K562 (cell line): ENCODE results near the gene ZNF143. TPM values are rescaled to one million over a fixed set of nuclear protein-coding genes. Genes with fewer than 3 reads are reported as not detected.

Experiments
- ATF3 ChIP-seq, 2 experiments: fragments of 450-650 bp in 1 of 2; sonication (generic) in 1 of 2; formaldehyde crosslinking in 1 of 2; IDR thresholded peaks in 1 of 2; conservative IDR thresholded peaks in 1 of 2; 2 replicates each; pipeline versions ENCODE4 v1.6.1 to v1.8.1; 2016 to 2023; ENCODE audit warnings: mild to moderate bottlenecking in 2 of 2, moderate library complexity in 2 of 2, inconsistent platforms in 1 of 2, missing genetic modification reagents in 1 of 2
- DMBX1 ChIP-seq: fragments of 250-450 bp; sonication (Bioruptor Pico); IDR thresholded peaks from 2 replicates; pipeline ENCODE4 v1.8.0; 2022; ENCODE audit warnings: inconsistent platforms, mild to moderate bottlenecking, moderate library complexity, borderline replicate concordance
- ELF1 ChIP-seq: fragments of 200-800 bp; sonication (Bioruptor generic); IDR thresholded peaks from 2 replicates; pipeline ENCODE4 v1.6.1; 2016; ENCODE audit warnings: missing genetic modification characterization, missing compliant biosample characterization
- HNRNPLL ChIP-seq: fragments of 200-400 bp; formaldehyde crosslinking; IDR thresholded peaks from 2 replicates; pipeline ENCODE4 v1.6.1; 2017; ENCODE audit warnings: low read length, low read depth, mild to moderate bottlenecking; ENCODE audit not compliant: poor library complexity, severe bottlenecking
- MAZ ChIP-seq, 2 experiments: fragments of 450-650 bp in 1 of 2; sonication (generic) in 1 of 2; formaldehyde crosslinking; IDR thresholded peaks in 1 of 2; conservative IDR thresholded peaks in 1 of 2; 2 replicates each; pipeline versions ENCODE4 v1.4.0 to v1.5.0; 2020; ENCODE audit warnings: mild to moderate bottlenecking in 1 of 2, missing genetic modification reagents in 1 of 2
- NCOA1 ChIP-seq: fragments of 450-650 bp; IDR thresholded peaks from 2 replicates; pipeline ENCODE4 v1.6.1; 2016; ENCODE audit warnings: low read depth
- NR2C1 ChIP-seq, 2 experiments: fragments of 450-650 bp; IDR thresholded peaks; 2 replicates each; pipeline ENCODE4 v1.6.1; 2017; ENCODE audit warnings: mild to moderate bottlenecking in 2 of 2, antibody characterized with exemption in 1 of 2, inconsistent platforms in 1 of 2, missing compliant biosample characterization in 1 of 2, missing genetic modification characterization in 1 of 2
- RBM14 ChIP-seq: fragments of 200-400 bp; formaldehyde crosslinking; IDR thresholded peaks from 2 replicates; pipeline ENCODE4 v1.6.1; 2018; ENCODE audit warnings: low read depth, mild to moderate bottlenecking, low read length, moderate library complexity, borderline replicate concordance; ENCODE audit not compliant: insufficient read depth
- SAFB2 ChIP-seq: fragments of 200-400 bp; formaldehyde crosslinking; IDR thresholded peaks from 2 replicates; pipeline ENCODE4 v1.6.1; 2018; ENCODE audit warnings: borderline replicate concordance, low read length, low read depth, moderate library complexity; ENCODE audit not compliant: severe bottlenecking
- SNIP1 ChIP-seq: fragments of 450-650 bp; IDR thresholded peaks from 2 replicates; pipeline ENCODE4 v1.7.1; 2017; ENCODE audit warnings: low read depth, mild to moderate bottlenecking
- TCF15 ChIP-seq: fragments of 250-450 bp; sonication (Bioruptor Pico); IDR thresholded peaks from 2 replicates; pipeline ENCODE4 v1.8.0; 2022; ENCODE audit warnings: moderate library complexity, mild to moderate bottlenecking, inconsistent platforms
- TCF7L2 ChIP-seq: fragments of 150-350 bp; IDR thresholded peaks from 2 replicates; pipeline ENCODE4 v1.6.1; 2016; ENCODE audit warnings: low read depth, mild to moderate bottlenecking, low read length, moderate library complexity
- VEZF1 ChIP-seq: fragments of 200-800 bp; sonication (Bioruptor generic); IDR thresholded peaks from 2 replicates; pipeline ENCODE4 v1.6.1; 2017; ENCODE audit warnings: missing genetic modification characterization, missing compliant biosample characterization
- ZNF518B ChIP-seq: fragments of 250-450 bp; sonication (Bioruptor Pico); IDR thresholded peaks from 2 replicates; pipeline ENCODE4 v1.5.0; 2021; ENCODE audit warnings: mild to moderate bottlenecking, moderate library complexity
- ZNF592 ChIP-seq: fragments of 450-650 bp; IDR thresholded peaks from 2 replicates; pipeline ENCODE4 v1.6.1; 2017; ENCODE audit warnings: antibody characterized with exemption, mild to moderate bottlenecking
- polyA plus RNA-seq, 8 experiments: library from polyadenylated mRNA; depleted of rRNA in 4 of 8; stranded (reverse) in 5 of 8; unstranded in 3 of 8; fragments of >200 nt; fragmentation: Nextera tagmentation in 2 of 8; fragmentation: Illumina TruSeq in 1 of 8; extraction: Ambion mirVana in 2 of 8; extraction: Trizol in 1 of 8; gene quantifications; 2 replicates each; pipeline versions ENCODE4 v1.2.1 to v1.2.3, GENCODE V29; 2011 to 2014; ENCODE audit warnings: inconsistent platforms in 1 of 8, missing spikeins in 1 of 8
- total RNA-seq, 7 experiments: library from RNA; depleted of rRNA in 6 of 7; stranded (reverse); fragments of >200 nt in 6 of 7; fragmentation: Illumina TruSeq in 2 of 7; extraction: Trizol in 2 of 7; gene quantifications; 2 replicates each; pipeline versions ENCODE4 v1.2.1 to v1.2.3, GENCODE V29; 2011 to 2021; ENCODE audit warnings: low replicate concordance in 1 of 7

Gene ZNF143
- total and polyA plus RNA-seq, 9 of the 15 experiments (the other 6 are each of a cell fraction or from before 2014, with no cell fraction given): 18.4 to 58.5 (median 27.1) TPM

- 0 out of 4 replicates have a peak, but pooled peaks of 1 of the 2 experiments have one; percentile 22 for TF ChIP-seq MAZ (CRISPR knock-in tag; conservative IDR thresholded peaks at IDR 0.05 in 1 of 2, IDR thresholded peaks at IDR 0.05 in 1 of 2)
- no peak for TF ChIP-seq NCOA1
- TF ChIP-seq RBM14: no peak
- no peak; the same call in 1 of the 2 replicates for TF ChIP-seq ELF1 (tag)
- TF ChIP-seq HNRNPLL: no peak
- 0 out of 2 replicates have a peak, but pooled peaks have one; percentile 12 for TF ChIP-seq DMBX1 (CRISPR knock-in tag)
- TF ChIP-seq ZNF518B (CRISPR knock-in tag): no peak
- no peak for TF ChIP-seq TCF7L2
- peak; percentile 10; the same call in 1 of the 2 replicates for TF ChIP-seq VEZF1 (CRISPR knock-in tag)
- no peak for TF ChIP-seq SNIP1
- no peak for TF ChIP-seq ZNF592
- TF ChIP-seq NR2C1 (IDR thresholded peaks at IDR 0.05): no peak
- TF ChIP-seq NR2C1 (tag; IDR thresholded peaks at IDR 0.05): no peak
- TF ChIP-seq SAFB2: no peak
- no peak for TF ChIP-seq TCF15 (CRISPR knock-in tag)
- no peak for TF ChIP-seq ATF3 (IDR thresholded peaks at IDR 0.05)
- TF ChIP-seq ATF3 (CRISPR knock-in tag; conservative IDR thresholded peaks at IDR 0.05): no peak
Measured at GRCh38 chr11:9566561-9567063, 105.8 kb downstream of the ZNF143 start (continued).
